ENCODE results near the gene NRXN3.

DNA sequence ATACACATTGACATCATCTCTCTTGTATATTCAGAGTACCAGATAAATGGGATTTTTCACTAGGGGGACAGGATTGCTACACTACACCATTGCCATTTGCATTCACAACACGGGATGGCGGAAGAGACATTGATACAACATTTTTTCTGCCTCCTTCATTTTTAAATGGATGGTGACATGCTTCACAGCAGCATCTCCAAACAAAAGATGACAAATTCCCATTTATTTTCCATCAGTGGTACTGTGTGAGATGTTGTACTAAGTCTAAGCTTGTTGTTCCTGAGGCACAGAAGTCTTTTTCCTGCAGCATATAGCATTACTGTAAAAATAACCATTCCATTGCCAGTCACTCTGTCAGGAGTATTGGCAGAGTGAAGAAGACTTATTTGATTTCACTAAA lies 912.7 kb downstream of the NRXN3 start:
- TF ChIP-seq POLR2A (IDR thresholded peaks at IDR 0.05) (no peak), EP300 (IDR thresholded peaks at IDR 0.05) (no peak), POLR2AphosphoS5 (IDR thresholded peaks at IDR 0.05) (no peak)
- TF ChIP-seq, protein P1, sequence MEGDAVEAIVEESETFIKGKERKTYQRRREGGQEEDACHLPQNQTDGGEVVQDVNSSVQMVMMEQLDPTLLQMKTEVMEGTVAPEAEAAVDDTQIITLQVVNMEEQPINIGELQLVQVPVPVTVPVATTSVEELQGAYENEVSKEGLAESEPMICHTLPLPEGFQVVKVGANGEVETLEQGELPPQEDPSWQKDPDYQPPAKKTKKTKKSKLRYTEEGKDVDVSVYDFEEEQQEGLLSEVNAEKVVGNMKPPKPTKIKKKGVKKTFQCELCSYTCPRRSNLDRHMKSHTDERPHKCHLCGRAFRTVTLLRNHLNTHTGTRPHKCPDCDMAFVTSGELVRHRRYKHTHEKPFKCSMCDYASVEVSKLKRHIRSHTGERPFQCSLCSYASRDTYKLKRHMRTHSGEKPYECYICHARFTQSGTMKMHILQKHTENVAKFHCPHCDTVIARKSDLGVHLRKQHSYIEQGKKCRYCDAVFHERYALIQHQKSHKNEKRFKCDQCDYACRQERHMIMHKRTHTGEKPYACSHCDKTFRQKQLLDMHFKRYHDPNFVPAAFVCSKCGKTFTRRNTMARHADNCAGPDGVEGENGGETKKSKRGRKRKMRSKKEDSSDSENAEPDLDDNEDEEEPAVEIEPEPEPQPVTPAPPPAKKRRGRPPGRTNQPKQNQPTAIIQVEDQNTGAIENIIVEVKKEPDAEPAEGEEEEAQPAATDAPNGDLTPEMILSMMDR (IDR thresholded peaks at IDR 0.05): no peak

All from stomach (tissue), 4 donors.